B cell (primary cell): ENCODE results near the gene AEBP1. TPM values are rescaled to one million over a fixed set of nuclear protein-coding genes. Genes with fewer than 3 reads are reported as not detected.
A peak's percentile ranks its signal among the peaks of the same experiment; 100 is the strongest.

Experiments used
- ATAC-seq: fragments of 200-7000 bp; cut with Tn5 transposase; one replicate; pipeline ENCODE4 v1.10.0; 2021; ENCODE audit warnings: low read depth, mild to moderate bottlenecking, moderate number of reproducible peaks, moderate library complexity
- CTCF ChIA-PET: fragments of 350-600 bp; sonication (Branson Sonifier 250); formaldehyde crosslinking; loops from one replicate; lab custom pipeline; 2021; ENCODE audit warnings: antibody characterized with exemption, inconsistent platforms; lab: Charles Lee
- POLR2A ChIA-PET: fragments of 350-600 bp; sonication (Branson Sonifier 250); formaldehyde crosslinking; loops from one replicate; lab custom pipeline; 2021; ENCODE audit warnings: antibody characterized with exemption; lab: Charles Lee
- DNase-seq: peaks from one replicate; pipeline ENCODE4 v3.0.0; 2013
- H2AFZ ChIP-seq: 2 replicates; pipeline ENCODE4 v1.6.1; 2012; ENCODE audit warnings: mild to moderate bottlenecking, low read depth, low read length; ENCODE audit not compliant: insufficient read depth, poor library complexity, severe bottlenecking
- H3K27ac ChIP-seq, 2 donors: 1 replicate in 1 of 2; 2 replicates in 1 of 2; pipeline ENCODE4 v1.5.1; 2012 to 2013; ENCODE audit warnings: low read length in 2 of 2, mild to moderate bottlenecking in 2 of 2, moderate library complexity in 1 of 2
- H3K27me3 ChIP-seq, 4 experiments: fragments of 200-600 bp in 1 of 4; sonication (generic) in 1 of 4; replicated peaks in 1 of 4; 1 replicate in 2 of 4; 2 replicates in 2 of 4; pipeline versions ENCODE4 v1.6.1 to v1.7.0; 2013 to 2016; ENCODE audit warnings: low read length in 3 of 4, mild to moderate bottlenecking in 2 of 4, mixed read lengths in 1 of 4, moderate library complexity in 1 of 4; ENCODE audit not compliant: insufficient read depth in 4 of 4, control insufficient read depth in 3 of 4; ENCODE audit errors: control extremely low read depth in 1 of 4
- H3K36me3 ChIP-seq, 2 experiments: replicated peaks in 1 of 2; 1 replicate in 1 of 2; 2 replicates in 1 of 2; pipeline versions ENCODE4 v1.6.1 to v1.7.1; 2013; ENCODE audit warnings: low read length in 1 of 2; ENCODE audit not compliant: insufficient read depth in 2 of 2, control insufficient read depth in 1 of 2; ENCODE audit errors: control extremely low read depth in 1 of 2, extremely low read depth in 1 of 2
- H3K4me1 ChIP-seq, 2 donors: fragments of 200-600 bp in 1 of 2; sonication (generic) in 1 of 2; 1 replicate in 1 of 2; 2 replicates in 1 of 2; pipeline versions ENCODE4 v1.5.1 to v1.6.1; 2013 to 2017; ENCODE audit warnings: low read length in 2 of 2; ENCODE audit not compliant: control insufficient read depth in 2 of 2, insufficient read depth in 2 of 2
- H3K4me2 ChIP-seq: replicated peaks from 2 replicates; pipeline ENCODE3; 2012; ENCODE audit warnings: mild to moderate bottlenecking, low read depth, low read length; ENCODE audit not compliant: poor library complexity, severe bottlenecking
- H3K4me3 ChIP-seq, 5 experiments: fragments of 200-600 bp in 1 of 5; sonication (generic) in 1 of 5; 1 replicate in 3 of 5; 2 replicates in 2 of 5; pipeline versions ENCODE4 v1.5.1 to v1.7.0; 2011 to 2016; ENCODE audit warnings: low read length in 4 of 5, mild to moderate bottlenecking in 4 of 5, low read depth in 2 of 5, control low read depth in 1 of 5, moderate library complexity in 1 of 5; ENCODE audit not compliant: insufficient read depth in 1 of 5; ENCODE audit errors: control extremely low read depth in 1 of 5, extremely low read depth in 1 of 5
- H3K79me2 ChIP-seq: fragments of 200-600 bp; sonication (generic); one replicate; pipeline ENCODE4 v1.6.0; 2016; ENCODE audit warnings: low read length; ENCODE audit not compliant: control insufficient read depth, insufficient read depth
- H3K9ac ChIP-seq: fragments of 200-600 bp; sonication (generic); 2 replicates; pipeline ENCODE4 v1.6.1; 2017; ENCODE audit warnings: mild to moderate bottlenecking, low read length, moderate library complexity
- H3K9me3 ChIP-seq, 3 donors: one replicate each; pipeline versions ENCODE4 v1.6.1 to v1.7.1; 2013; ENCODE audit warnings: low read length in 2 of 3; ENCODE audit not compliant: control insufficient read depth in 2 of 3, insufficient read depth in 1 of 3; ENCODE audit errors: control extremely low read depth in 1 of 3
- H4K20me1 ChIP-seq: 2 replicates; pipeline ENCODE4 v1.6.0; 2012; ENCODE audit warnings: mild to moderate bottlenecking, low read length; ENCODE audit not compliant: insufficient read depth, control insufficient read depth, poor library complexity, severe bottlenecking
- H3K27ac Mint-ChIP-seq: one replicate; pipeline ENCODE4 v1.8.0; 2021; ENCODE audit warnings: mixed read lengths
- H3K27me3 Mint-ChIP-seq: one replicate; pipeline ENCODE4 v1.8.0; 2021; ENCODE audit warnings: mixed read lengths
- H3K4me1 Mint-ChIP-seq: one replicate; pipeline ENCODE4 v1.8.0; 2021; ENCODE audit warnings: mixed read lengths
- H3K4me3 Mint-ChIP-seq: one replicate; pipeline ENCODE4 v1.8.0; 2021; ENCODE audit warnings: mixed read lengths
- H3K9me3 Mint-ChIP-seq: one replicate; pipeline ENCODE4 v1.8.0; 2022; ENCODE audit warnings: mixed read lengths; ENCODE audit not compliant: insufficient read depth
- CTCF ChIP-seq: fragments of 200-600 bp; IDR thresholded peaks from one replicate; pipeline ENCODE4 v1.8.0; 2022; ENCODE audit warnings: antibody characterized with exemption, mild to moderate bottlenecking
- EZH2 ChIP-seq: IDR thresholded peaks from 2 replicates; pipeline ENCODE4 v1.6.1; 2012; ENCODE audit warnings: borderline replicate concordance, low read depth, mild to moderate bottlenecking, moderate library complexity, low read length; ENCODE audit not compliant: insufficient read depth, poor library complexity, severe bottlenecking
- WGBS: methylation state at CpG from one replicate; pipeline ENCODE4 v1.1.5; 2013; ENCODE audit warnings: missing lambda C conversion rate; ENCODE audit not compliant: insufficient coverage; 5-methylcytosine and 5-hydroxymethylcytosine counted together
- intact Hi-C: fragments of 100-400 bp; cut with micrococcal nuclease; formaldehyde crosslinking; loops from one replicate; pipeline ENCODE4 v1.10.0; 2022
- polyA plus RNA-seq: library from polyadenylated mRNA; depleted of rRNA; stranded (reverse); fragments of >200 nt; gene quantifications from 2 replicates; pipeline ENCODE4 v1.2.3, GENCODE V29; 2012
- total RNA-seq, 2 donors: library from RNA; stranded (reverse); fragments of 120-200 nt in 1 of 2; gene quantifications; 1 replicate in 1 of 2; 2 replicates in 1 of 2; pipeline versions ENCODE4 v1.2.3 to v1.2.4, GENCODE V29; 2013 to 2022

The AEBP1 gene
- total and polyA plus RNA-seq, 2 donors (not counting 1 experiment from before 2014, with no cell fraction given) = 20.2 to 36.7 TPM

- Histone ChIP-seq H3K79me2 (peaks cover 49% of the 10 kb centered on the region), H3K9me3 (no peaks in the 10 kb centered on the region), H3K9ac (no peak overlapping the region), H3K36me3 (peaks cover 0 to 76% of the 10 kb centered on the region in 2 experiments), H3K27me3 (no peaks in the 10 kb centered on the region), H3K4me1 (peaks cover 70 to 89% of the 10 kb centered on the region in 2 donors), H4K20me1 (peaks cover 19% of the 10 kb centered on the region), H3K27ac (peak overlapping the region; percentile 90 to 98), H3K4me2 (no peak overlapping the region), H3K4me3 (no peak overlapping the region), H2AFZ (no peak overlapping the region)
- Mint-ChIP-seq H3K27me3 (no peaks in the 10 kb centered on the region), H3K4me3 (peak overlapping the region; percentile 10), H3K9me3 (no peaks in the 10 kb centered on the region), H3K27ac (peak overlapping the region; percentile 95), H3K4me1 (peaks cover 81% of the 10 kb centered on the region)
- DNase-seq = no peak
- ChIA-PET CTCF (interaction anchor here (0.9 to 1.2 kb wide), 2 partner anchors 14 to 29 kb away, joined by 3 to 4 read pairs; no protein-coding TSS in a partner anchor), POLR2A (interaction anchor here (0.5 to 1.0 kb wide), 3 partner anchors 17 to 503 kb away, joined by 3 to 6 read pairs (median 4); no protein-coding TSS in a partner anchor)
- intact Hi-C loops = loop anchor here (2.0 kb wide), 1 partner anchor 125 kb away; the partner anchor contains the start of gene YKT6
- WGBS = 79% methylated on average over 14 of the region's 17 CpGs
- TF ChIP-seq CTCF (no peak), EZH2 (no peak)
- no peak for ATAC-seq
Observed at GRCh38 chr7:44075296-44076075, 28.7 kb upstream of the AEBP1 start.
